Endodermal cell (in vitro differentiated cells): ENCODE results near the gene CSNK1D. TPM values are rescaled to one million over a fixed set of nuclear protein-coding genes. Genes with fewer than 3 reads are reported as not detected.

Source experiments
- DNase-seq: peaks from one replicate; pipeline ENCODE4 v3.0.0-alpha.2; 2017
- H3K27ac ChIP-seq: 2 replicates; pipeline ENCODE4 v1.5.1; 2013; ENCODE audit warnings: mild to moderate bottlenecking, low read depth, low read length, moderate library complexity
- H3K27me3 ChIP-seq: 2 replicates; pipeline ENCODE4 v1.6.1; 2013; ENCODE audit warnings: mild to moderate bottlenecking, low read length, moderate library complexity; ENCODE audit not compliant: insufficient read depth, control insufficient read depth, poor library complexity, severe bottlenecking
- H3K36me3 ChIP-seq: 2 replicates; pipeline ENCODE4 v1.7.0; 2013; ENCODE audit warnings: mild to moderate bottlenecking, low read length, moderate library complexity; ENCODE audit not compliant: control insufficient read depth, insufficient read depth
- H3K4me1 ChIP-seq: one replicate; pipeline ENCODE4 v1.7.0; 2013; ENCODE audit warnings: low read length; ENCODE audit not compliant: control insufficient read depth, insufficient read depth
- H3K4me3 ChIP-seq: 2 replicates; pipeline ENCODE4 v1.5.1; 2013; ENCODE audit warnings: mild to moderate bottlenecking, low read length, moderate library complexity
- H3K9ac ChIP-seq: 2 replicates; pipeline ENCODE4 v1.6.1; 2013; ENCODE audit warnings: mild to moderate bottlenecking, low read length, moderate library complexity; ENCODE audit not compliant: poor library complexity, severe bottlenecking; ENCODE audit errors: extremely low read depth
- H3K9me3 ChIP-seq: 2 replicates; pipeline ENCODE4 v1.6.1; 2013; ENCODE audit warnings: mild to moderate bottlenecking, low read length, moderate library complexity; ENCODE audit not compliant: control insufficient read depth
- H3K27ac Mint-ChIP-seq: 2 replicates; pipeline ENCODE4 v1.8.0; 2020; ENCODE audit warnings: mixed read lengths
- H3K27me3 Mint-ChIP-seq: 2 replicates; pipeline ENCODE4 v1.8.0; 2021; ENCODE audit warnings: mild to moderate bottlenecking, mixed read lengths; ENCODE audit not compliant: insufficient read depth
- H3K36me3 Mint-ChIP-seq: 2 replicates; pipeline ENCODE4 v1.8.0; 2020; ENCODE audit warnings: low read depth, mixed read lengths
- H3K4me1 Mint-ChIP-seq: 2 replicates; pipeline ENCODE4 v1.8.0; 2020; ENCODE audit warnings: mixed read lengths
- H3K4me3 Mint-ChIP-seq: 2 replicates; pipeline ENCODE4 v1.8.0; 2020; ENCODE audit warnings: mild to moderate bottlenecking, moderate library complexity, mixed read lengths
- H3K9me3 Mint-ChIP-seq: 2 replicates; pipeline ENCODE4 v1.8.0; 2020; ENCODE audit warnings: mild to moderate bottlenecking, mixed read lengths
- WGBS, 2 experiments: methylation state at CpG; one replicate each; pipeline versions ENCODE4 v1.1.5 to v1.1.7; 2013; ENCODE audit warnings: missing lambda C conversion rate in 2 of 2, mixed read lengths in 1 of 2; ENCODE audit not compliant: insufficient coverage in 1 of 2, insufficient read length in 1 of 2; 5-methylcytosine and 5-hydroxymethylcytosine counted together
- total RNA-seq, 2 donors: library from RNA; stranded (reverse); fragmentation: NEBNext Ultra II Directional in 1 of 2; extraction: Animal tissue kit (Norgen Biotek cat#: 25700) in 1 of 2; gene quantifications; 2 replicates in 1 of 2; 3 replicates in 1 of 2; pipeline ENCODE4 v1.2.1, GENCODE V29; 2021
- TF ChIP-seq, protein P1 (sequence below): fragments of 200-600 bp; sonication (generic); conservative IDR thresholded peaks from 2 replicates; pipeline ENCODE4 v1.5.0; 2021; ENCODE audit warnings: antibody characterized with exemption, mild to moderate bottlenecking

The CSNK1D gene
- total RNA-seq, 2 donors from 2014 or later: 104 to 143 TPM

DNA sequence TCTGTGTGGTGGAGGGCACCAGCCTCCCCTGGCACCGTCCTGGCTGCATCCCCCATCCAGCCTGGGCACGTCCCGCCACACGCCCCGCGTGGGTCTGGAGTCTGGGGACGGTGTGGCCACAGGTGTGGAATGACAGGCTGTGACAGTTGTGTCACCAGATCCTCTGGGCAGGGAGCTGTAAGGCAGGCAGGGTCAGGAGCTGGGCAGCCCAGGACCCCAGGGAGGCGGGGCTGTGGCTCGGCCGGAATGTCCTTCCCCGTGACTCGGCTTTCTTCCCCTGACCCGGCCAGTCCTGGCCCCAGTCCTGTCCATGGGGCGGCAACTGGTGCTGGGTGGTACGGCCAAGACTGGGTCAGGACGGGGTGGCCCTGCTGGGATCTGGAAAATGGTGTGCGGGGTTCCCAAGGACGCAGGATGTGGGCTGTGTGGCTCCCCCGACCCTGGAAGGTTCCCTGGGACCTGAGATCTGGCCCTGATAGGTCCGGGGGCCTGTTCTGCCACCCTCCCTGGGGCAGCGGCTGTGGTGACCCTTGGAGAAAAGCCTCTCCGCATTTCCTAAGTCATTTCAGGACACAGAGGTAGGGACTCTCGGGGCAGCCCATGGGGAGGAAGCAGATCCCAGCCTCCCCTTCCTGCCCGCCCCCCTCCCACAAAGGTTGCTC lies 48.0 kb downstream of the CSNK1D start:
- peak; percentile 71 for DNase-seq
- Histone ChIP-seq H3K4me3 (no peak overlapping the region), H3K27ac (no peak overlapping the region), H3K36me3 (no peaks in the 10 kb centered on the region), H3K4me1 (no peaks in the 10 kb centered on the region), H3K27me3 (peaks cover 27% of the 10 kb centered on the region), H3K9ac (no peak overlapping the region), H3K9me3 (no peaks in the 10 kb centered on the region)
- Mint-ChIP-seq H3K9me3 (peaks cover 3% of the 10 kb centered on the region), H3K4me3 (no peak overlapping the region), H3K27ac (no peak overlapping the region), H3K27me3 (peaks cover 43% of the 10 kb centered on the region), H3K36me3 (no peaks in the 10 kb centered on the region), H3K4me1 (no peaks in the 10 kb centered on the region)
- TF ChIP-seq, protein P1, sequence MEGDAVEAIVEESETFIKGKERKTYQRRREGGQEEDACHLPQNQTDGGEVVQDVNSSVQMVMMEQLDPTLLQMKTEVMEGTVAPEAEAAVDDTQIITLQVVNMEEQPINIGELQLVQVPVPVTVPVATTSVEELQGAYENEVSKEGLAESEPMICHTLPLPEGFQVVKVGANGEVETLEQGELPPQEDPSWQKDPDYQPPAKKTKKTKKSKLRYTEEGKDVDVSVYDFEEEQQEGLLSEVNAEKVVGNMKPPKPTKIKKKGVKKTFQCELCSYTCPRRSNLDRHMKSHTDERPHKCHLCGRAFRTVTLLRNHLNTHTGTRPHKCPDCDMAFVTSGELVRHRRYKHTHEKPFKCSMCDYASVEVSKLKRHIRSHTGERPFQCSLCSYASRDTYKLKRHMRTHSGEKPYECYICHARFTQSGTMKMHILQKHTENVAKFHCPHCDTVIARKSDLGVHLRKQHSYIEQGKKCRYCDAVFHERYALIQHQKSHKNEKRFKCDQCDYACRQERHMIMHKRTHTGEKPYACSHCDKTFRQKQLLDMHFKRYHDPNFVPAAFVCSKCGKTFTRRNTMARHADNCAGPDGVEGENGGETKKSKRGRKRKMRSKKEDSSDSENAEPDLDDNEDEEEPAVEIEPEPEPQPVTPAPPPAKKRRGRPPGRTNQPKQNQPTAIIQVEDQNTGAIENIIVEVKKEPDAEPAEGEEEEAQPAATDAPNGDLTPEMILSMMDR: no peak
- WGBS, 2 experiments: 83 to 88% methylated on average over 16 to 24 of the region's 24 CpGs

DNA sequence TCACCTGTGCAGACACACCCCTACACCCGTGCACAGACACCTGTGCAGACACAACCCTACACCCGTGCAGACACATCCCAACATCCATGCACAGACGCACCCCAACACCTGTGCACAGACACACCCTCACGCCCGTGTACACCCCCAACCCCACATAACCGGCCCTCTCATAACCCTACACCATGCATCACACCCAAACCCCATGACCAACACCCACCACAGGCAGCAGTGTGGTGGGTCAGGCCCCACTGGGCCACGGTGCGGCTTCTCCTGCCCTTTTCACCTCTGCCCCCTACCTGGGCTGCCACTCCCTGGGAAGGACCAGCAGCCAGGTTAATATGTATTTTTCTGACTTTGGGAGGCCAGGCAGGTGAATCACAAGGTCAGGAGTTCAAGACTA lies 48.8 kb downstream of the CSNK1D start:
- DNase-seq: no peak
- Histone ChIP-seq H3K36me3 (no peaks in the 10 kb centered on the region), H3K9ac (no peak overlapping the region), H3K4me3 (no peak overlapping the region), H3K9me3 (no peaks in the 10 kb centered on the region), H3K27ac (no peak overlapping the region), H3K4me1 (no peaks in the 10 kb centered on the region), H3K27me3 (peaks cover 19% of the 10 kb centered on the region)
- Mint-ChIP-seq H3K36me3 (no peaks in the 10 kb centered on the region), H3K4me3 (no peak overlapping the region), H3K4me1 (no peaks in the 10 kb centered on the region), H3K27me3 (peaks cover 36% of the 10 kb centered on the region), H3K9me3 (peaks cover 3% of the 10 kb centered on the region), H3K27ac (no peak overlapping the region)
- WGBS, 2 experiments: 81 to 100% methylated on average over 1 to 8 of the region's 8 CpGs
- TF ChIP-seq, protein P1: no peak

DNA sequence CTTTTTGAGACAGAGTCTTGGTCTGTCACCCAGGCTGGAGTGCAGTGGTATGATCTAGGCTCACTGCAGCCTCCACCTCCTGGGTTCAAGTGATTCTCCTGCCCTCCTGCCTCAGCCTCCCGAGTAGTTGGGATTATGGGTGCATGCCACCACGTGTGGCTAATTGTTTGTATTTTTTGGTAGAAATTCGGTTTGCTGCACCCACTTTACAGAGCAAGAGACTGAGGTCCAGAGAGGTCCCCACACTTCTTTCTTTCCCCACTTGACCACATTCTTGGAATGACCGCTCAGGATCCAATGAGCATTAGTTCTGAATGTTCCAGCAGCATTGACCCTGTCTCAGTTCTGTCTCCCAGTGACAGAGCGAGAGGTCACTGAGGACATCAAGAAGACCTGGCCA lies 50.0 kb downstream of the CSNK1D start:
- 82 to 86% methylated on average over 5 of the region's 5 CpGs for WGBS, 2 experiments
- Mint-ChIP-seq H3K27ac (no peak overlapping the region), H3K4me3 (no peak overlapping the region), H3K27me3 (peaks cover 33% of the 10 kb centered on the region), H3K36me3 (no peaks in the 10 kb centered on the region), H3K9me3 (peaks cover 3% of the 10 kb centered on the region), H3K4me1 (no peaks in the 10 kb centered on the region)
- H3K36me3 ChIP-seq: no peaks in the 10 kb centered on the region
- no peak overlapping the region for H3K9ac ChIP-seq
- no peak for DNase-seq
- H3K9me3 ChIP-seq: no peaks in the 10 kb centered on the region
- H3K27ac ChIP-seq: no peak overlapping the region
- peaks cover 11% of the 10 kb centered on the region for H3K27me3 ChIP-seq
- TF ChIP-seq, protein P1: no peak
- H3K4me1 ChIP-seq: no peaks in the 10 kb centered on the region
- H3K4me3 ChIP-seq: no peak overlapping the region
